ENCODE results near the gene ADAMTSL1. TPM values are rescaled to one million over a fixed set of nuclear protein-coding genes. Genes with fewer than 3 reads are reported as not detected.

The ADAMTSL1 gene
- total and polyA plus RNA-seq, 2 of the 13 experiments (the other 11 are each of a cell fraction or from before 2014, with no cell fraction given), result not detected

- ATAC-seq (no peak), FAIRE-seq (no peak), DNase-seq (ENCODE audit: low spot score) (no peak)
- ChIA-PET CTCF (ENCODE audit: low intra/inter-chr PET ratio, low total read pairs) (no interaction called here), POLR2A (no interaction called here)
- H3K9ac ChIP-seq (ENCODE audit: insufficient read depth, low read depth, low read length), result no peak overlapping the region
- H4K20me1 ChIP-seq (ENCODE audit: insufficient read depth, low read length), result no peaks in the 10 kb centered on the region
- H3K27me3 ChIP-seq (ENCODE audit: control insufficient read depth in 1 of 2, insufficient read depth in 2 of 2, low read length in 2 of 2), result no peaks in the 10 kb centered on the region
- H2AFZ ChIP-seq (ENCODE audit: low read length), result no peak overlapping the region
- 27% methylated on average over 11 of the region's 15 CpGs for WGBS (ENCODE audit: low lambda C conversion rate)
- intact Hi-C loops (cut with micrococcal nuclease; ENCODE audit: unreplicated experiment), result no loop called here
- no peaks in the 10 kb centered on the region for H3K36me3 ChIP-seq (replicated peaks in 1 of 2; ENCODE audit: control insufficient read depth in 1 of 2, insufficient read depth in 2 of 2, low read length in 2 of 2)
- H3K27ac ChIP-seq (ENCODE audit: extremely low read length, insufficient read depth, low read length), result no peak overlapping the region
- H3K4me1 ChIP-seq (ENCODE audit: insufficient read depth, low read length), result no peaks in the 10 kb centered on the region
- no peaks in the 10 kb centered on the region for H3K79me2 ChIP-seq (ENCODE audit: insufficient read depth, low read length)
- H3K4me3 ChIP-seq (replicated peaks in 1 of 3; ENCODE audit: insufficient read depth in 1 of 3, low read depth in 2 of 3, low read length in 3 of 3), result no peak overlapping the region
- H3K9me3 ChIP-seq (ENCODE audit: low read length), result no peaks in the 10 kb centered on the region
- BruUV-seq (replicated peaks), result no TSS peak
- no peak for TF ChIP-seq ELF4 (CRISPR knock-in tag; IDR thresholded peaks at IDR 0.05; ENCODE audit: borderline replicate concordance)
- no peak for TF ChIP-seq JUNB (CRISPR knock-in tag; IDR thresholded peaks at IDR 0.05; ENCODE audit: borderline replicate concordance)
- TF ChIP-seq TEAD3 (CRISPR knock-in tag; optimal IDR thresholded peaks at IDR 0.05; ENCODE audit: borderline replicate concordance), result no peak
- TF ChIP-seq ZNF776 (CRISPR knock-in tag; IDR thresholded peaks at IDR 0.05), result no peak
- no peak for TF ChIP-seq RORA (CRISPR knock-in tag; IDR thresholded peaks at IDR 0.05)
- TF ChIP-seq SALL2 (CRISPR knock-in tag; IDR thresholded peaks at IDR 0.05), result no peak
- TF ChIP-seq KLF6 (CRISPR knock-in tag; IDR thresholded peaks at IDR 0.05), result no peak
- no peak for TF ChIP-seq ZNF570 (CRISPR knock-in tag; IDR thresholded peaks at IDR 0.05; ENCODE audit: borderline replicate concordance)
- no peak for TF ChIP-seq ESRRA (CRISPR knock-in tag; IDR thresholded peaks at IDR 0.05; ENCODE audit: low read depth)
- no peak for TF ChIP-seq ZNF749 (CRISPR knock-in tag; IDR thresholded peaks at IDR 0.05; ENCODE audit: borderline replicate concordance)
- no peak for TF ChIP-seq MBD4 (IDR thresholded peaks at IDR 0.05; ENCODE audit: borderline replicate concordance, low read length)
- TF ChIP-seq AKNA (CRISPR knock-in tag; IDR thresholded peaks at IDR 0.05; ENCODE audit: borderline replicate concordance), result no peak
- in situ Hi-C loops (cut with HindIII; ENCODE audit: extremely low pct_ligation_motif_present, low pct_unique_long_range_greater_than_20kb), result no loop called here
- H3K4me2 ChIP-seq (ENCODE audit: low read depth, low read length), result no peak overlapping the region
These were observed 90.3 kb downstream of the ADAMTSL1 start for GRCh38 chr9:18564018-18564880.

Measured in HepG2 (cell line).